C4-2B (cell line): Measurements from ENCODE around the gene HMGCLL1.

Experiments
- CTCF ChIP-seq: fragments of 450-650 bp; conservative IDR thresholded peaks from 2 replicates; pipeline ENCODE4 v1.5.1; 2017; ENCODE audit warnings: mild to moderate bottlenecking
- ZFX ChIP-seq: fragments of 450-650 bp; IDR thresholded peaks from 2 replicates; pipeline ENCODE4 v1.6.1; 2017

- TF ChIP-seq CTCF (no peak), ZFX (no peak)
These were observed 140.8 kb downstream of the HMGCLL1 start for GRCh38 chr6:55438203-55438602.
